Activated CD8-positive, alpha-beta memory T cell treated with anti-CD3 and anti-CD28 coated beads for 4 hours (primary cell): ENCODE data around the gene TNNC1.

ENCODE experiments used
- DNase-seq, 2 donors: peaks; one replicate each; pipeline ENCODE4 v3.0.0-alpha.2; 2020; ENCODE audit warnings: low read depth in 2 of 2

The TNNC1 gene

DNA sequence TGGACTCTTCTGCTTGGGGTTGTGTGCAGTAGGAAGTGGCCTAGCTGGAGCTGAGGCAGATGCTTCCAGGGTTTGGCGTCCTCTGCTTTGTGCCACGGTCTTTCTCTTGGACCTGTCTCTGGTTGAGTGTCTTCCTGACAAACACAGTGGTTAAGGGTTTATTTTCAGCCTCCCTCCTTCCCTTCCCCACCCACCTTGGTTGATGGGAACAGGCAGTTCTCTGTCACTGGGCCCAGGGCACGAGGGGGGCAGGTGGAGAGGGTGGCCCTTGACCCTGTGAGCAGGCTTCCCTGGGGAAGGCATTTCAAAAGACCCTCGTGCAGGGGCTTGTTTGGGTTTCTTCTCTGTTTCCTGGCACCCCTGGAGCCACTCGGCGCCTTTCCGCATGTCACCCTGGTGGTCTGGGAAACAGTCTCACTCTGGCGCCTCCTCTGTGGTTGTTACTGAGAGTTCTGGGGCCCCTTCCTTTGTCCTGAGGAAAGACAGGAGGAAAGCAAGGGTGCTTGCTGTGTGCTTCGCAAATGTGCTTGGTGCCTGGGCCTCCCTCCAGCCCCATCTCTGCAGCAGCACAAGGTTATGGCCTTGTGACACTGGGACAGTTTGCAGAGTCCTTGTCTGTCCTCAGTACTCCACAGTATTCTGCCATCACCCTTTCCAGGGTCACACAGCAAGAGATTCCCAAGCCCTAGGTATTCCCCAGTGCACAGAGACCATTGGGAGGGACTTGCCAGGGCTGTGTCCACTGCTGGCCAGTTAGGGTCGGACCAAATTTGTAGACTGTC lies 31.0 kb upstream of the TNNC1 start:
- DNase-seq, result no peak

DNA sequence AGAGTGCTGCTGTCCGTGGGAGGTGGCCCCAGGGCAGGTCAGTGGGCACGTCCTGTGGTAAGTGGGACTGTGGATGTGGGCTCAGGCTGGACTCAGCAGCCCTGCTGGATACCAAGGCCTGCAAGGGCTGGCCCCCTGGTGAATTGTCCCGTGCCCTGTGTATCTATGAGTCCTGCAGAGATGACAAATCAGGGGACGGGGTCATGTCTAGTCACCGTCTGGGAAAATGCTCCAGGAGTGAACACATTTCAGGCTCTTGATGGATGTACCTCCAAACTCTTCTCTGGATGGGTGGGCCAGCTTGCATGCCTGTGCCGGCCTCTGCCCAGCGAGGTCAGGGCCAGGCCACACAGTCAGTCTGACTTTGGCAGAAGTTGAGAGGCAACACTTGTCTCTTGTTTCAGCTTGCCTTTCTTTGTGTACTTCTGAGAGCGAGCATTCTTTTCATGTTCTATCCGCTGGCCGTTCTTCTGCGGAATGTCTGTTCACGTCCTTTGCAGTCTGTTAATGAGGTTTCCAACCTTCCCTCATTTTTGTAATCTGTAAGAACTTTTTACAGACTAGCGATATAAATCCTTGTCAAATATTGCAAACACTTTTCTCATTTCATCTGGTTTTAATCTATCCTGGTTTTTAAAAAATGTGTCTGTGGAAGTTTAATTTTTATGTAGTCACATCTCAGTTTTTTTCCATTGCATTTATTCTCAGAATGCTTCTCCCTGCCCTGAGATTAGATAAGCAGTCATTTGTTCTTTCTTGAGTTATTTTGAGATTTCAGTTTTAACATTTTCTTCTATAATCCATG lies 29.9 kb upstream of the TNNC1 start:
- no peak for DNase-seq

DNA sequence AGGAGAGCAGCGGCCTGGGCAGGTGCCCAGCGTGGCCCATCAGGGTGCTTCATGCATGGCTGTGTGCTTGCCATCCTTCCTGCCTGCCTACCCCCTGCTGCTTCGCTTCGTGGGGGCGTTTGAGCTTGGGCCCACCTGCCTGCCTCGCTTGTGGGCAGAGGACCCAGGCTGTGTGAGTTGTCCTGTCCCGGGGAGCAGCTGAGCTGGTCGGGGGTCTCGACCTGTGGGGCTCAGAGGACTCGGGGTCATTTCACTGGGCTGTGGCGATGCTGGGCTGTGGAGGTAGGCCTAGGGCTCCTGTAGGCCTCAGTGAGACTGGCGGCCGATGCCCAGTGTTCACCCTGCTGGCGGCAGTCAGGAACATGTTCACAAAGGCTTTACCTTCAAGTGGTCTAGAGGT lies 29.2 kb upstream of the TNNC1 start:
- DNase-seq, result no peak

DNA sequence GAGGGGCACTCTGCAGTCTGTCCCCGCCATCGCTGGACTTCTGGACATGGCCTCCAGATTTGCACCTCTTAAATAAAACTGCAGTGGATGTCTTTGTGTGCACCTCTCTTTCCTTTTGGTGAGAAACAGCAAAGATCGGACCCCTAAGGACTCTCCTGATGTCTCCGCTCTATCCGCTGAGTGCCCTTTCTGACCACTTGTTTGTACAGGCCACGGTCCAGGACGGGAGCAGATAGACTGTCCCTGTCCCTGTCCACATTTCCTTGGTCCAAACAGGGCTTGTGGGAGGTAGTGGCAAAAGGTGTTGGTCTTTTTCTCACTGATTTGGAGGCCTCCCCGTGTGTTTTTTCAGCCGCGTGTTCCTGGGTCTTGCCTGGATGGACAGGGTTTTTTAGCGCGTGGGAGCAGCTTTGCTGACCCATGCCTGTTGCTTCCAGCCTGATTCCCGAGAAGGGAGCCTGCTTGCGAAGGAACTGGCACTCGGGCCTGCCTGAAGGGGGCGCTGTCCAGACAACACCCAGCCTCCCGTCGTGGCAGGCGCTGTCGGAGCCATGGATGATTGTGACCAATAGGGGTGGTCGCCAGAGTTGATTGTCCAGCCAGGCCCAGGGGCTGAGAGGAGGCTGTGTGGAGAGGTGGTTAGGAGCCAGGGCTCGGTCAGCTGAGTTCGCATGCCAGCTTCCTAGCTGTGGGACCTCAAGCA lies 28.1 kb upstream of the TNNC1 start:
- no peak for DNase-seq

DNA sequence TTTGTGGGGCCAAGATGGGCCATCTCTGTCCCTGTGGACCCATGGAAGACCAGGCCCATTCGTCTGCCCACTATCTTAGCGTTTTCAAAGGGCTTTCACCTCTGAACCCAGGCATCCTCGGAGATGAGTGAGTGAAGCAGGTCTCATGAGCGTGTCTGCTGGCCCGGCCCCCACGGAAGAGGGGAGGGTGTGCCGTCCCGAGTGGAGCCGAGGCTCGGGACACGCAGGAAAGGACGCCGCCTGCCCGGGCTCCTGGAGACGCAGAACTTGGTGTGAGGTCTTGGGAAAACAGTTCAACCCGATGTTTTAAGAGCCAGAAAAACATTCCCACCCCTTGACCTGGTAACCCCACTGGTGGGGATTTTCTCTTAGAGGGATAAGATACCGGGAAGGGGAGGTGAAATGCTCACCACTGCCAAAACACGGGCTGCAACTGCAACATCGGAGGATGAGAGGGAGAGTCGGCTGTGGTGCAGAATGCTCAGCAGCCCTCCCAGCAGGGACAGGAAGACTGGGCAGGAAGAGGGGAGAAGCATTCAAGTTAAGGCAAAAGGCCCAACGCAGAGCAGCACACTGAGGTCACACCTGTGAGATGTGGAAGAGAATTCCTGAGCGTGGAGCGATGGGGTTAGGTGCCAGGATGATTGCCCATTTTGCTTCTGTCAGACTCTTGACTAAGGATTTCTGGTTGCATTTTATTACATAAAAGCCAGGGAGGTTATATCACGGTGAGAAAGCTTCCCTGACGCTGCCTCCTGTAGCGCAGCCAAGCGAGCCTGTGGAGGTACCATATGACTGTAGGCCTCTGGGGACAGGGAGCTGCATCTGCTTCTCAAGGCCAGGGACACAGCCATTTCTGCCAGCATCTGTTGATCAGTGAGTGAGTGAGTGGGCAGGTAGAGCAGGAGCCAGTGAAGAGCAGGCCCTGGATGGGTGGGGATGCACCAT lies 27.2 kb upstream of the TNNC1 start:
- no peak for DNase-seq

DNA sequence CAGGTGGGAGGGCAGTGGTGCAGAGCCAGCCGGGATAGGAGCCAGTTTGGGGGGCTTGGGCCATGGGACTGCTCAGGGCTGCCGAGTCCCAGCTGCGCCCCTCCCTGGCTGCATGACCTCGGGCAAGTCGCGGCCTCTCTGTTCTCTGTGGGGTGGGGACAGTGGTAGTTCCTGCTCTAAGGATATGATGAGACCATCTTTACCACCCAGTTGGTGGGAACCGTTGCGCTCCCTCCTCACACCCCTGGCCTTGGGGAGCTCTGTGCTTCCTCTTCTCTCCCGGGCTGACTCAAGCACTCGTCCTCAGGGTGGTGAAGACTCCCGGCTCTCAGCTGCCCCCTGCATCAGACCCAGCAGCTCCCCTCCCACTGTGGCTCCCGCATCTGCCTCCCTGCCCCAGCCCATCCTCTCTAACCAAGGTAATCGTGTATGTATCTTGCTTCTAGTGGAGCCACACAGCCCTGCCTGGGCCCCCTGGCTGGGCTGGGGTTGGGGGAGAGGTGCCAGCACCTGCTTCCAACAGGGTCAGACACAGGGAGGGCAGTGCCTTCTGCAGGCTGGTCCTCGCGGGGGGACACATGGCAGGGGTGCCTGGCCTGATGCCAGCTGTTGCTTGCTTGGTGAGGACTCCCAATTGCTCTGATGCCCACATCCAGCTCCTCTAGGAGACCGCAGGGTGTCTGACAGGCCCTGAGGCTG lies 26.2 kb upstream of the TNNC1 start:
- no peak for DNase-seq

DNA sequence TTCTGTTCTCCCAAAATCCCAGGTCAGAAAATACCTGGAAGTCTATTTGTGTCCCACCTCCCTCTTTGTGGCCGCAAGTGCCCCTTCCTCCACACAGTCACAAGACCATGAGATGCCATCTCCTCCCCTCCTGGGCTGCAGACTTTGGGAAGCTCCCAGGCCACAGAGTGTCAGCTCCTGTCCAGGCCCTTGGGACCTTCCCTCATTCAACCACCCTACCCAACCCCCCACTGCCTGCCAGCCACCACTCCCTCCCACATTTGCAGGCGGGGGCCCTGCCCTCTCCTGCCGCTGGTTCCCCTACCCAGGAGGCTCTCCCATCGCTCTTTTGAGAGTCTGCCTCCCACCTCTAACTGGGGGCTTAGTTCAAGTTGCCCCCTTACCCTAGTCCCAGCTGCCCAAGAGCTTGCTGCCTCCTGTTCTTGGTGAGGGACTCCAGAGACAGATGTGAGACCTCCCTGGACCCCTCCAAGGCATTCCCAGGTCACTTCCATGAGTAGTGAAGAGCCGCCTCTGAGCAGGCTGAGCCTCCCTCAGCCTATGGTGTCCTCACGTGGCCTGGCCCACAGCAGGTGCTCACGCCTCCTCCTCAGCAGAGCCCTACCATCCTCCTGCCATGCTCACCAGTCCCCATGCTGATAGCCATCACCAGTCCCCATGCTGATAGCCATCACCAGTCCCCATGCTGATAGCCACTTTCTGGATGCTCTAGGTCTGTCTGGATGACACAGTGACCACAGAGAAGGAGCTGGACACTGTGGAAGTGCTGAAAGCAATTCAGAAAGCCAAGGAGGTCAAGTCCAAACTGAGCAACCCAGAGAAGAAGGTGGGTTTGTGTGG lies 25.4 kb upstream of the TNNC1 start:
- DNase-seq, result no peak

DNA sequence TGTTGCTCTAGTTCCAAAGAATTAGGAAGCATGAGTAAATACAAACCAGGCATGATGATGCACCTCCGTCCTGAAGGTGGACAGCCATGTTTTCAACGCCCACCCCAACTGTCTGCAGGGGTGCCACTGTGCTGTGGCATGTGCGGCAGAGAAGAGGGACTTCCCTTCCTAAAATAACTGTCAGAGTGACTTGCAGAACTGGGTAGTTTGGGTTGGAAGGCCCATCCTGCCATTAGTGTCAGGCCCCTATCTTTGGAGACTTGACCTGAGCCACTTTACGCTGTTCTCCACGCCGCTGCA lies 23.9 kb upstream of the TNNC1 start:
- DNase-seq, result no peak

DNA sequence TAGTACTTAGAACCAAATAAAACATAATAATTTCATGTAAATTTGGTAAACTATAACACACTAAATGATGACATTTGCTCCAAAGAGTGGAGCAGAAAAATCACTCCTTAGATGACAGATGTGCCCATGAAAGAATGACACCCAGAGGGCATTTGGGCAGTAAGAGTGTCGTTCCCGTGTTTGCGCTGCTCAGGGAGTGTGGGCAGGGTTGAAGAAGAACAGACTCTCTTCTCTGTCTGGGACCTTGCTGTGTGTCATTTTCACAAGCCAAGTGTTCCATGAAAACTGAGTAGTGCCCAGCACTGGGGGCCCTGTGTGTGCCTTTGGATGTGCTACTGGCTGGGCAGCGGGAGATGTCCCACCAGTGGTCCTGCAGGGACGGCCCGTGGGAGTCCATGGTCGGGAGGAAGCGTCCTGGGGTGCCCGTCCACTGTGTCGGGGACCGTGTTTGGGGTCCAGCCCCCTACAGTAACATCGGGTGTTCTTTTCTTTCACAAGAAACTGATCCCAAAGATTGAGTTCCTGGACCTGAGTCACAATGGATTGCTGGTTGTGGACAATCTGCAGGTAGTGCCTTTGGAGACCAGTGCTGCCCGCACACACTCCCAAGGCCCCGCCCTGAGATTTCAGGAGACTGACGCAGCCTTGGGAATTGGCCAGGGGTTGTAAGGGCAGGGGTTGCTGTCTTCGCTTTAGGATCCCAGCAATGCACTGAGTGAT lies 23.4 kb upstream of the TNNC1 start:
- no peak for DNase-seq

DNA sequence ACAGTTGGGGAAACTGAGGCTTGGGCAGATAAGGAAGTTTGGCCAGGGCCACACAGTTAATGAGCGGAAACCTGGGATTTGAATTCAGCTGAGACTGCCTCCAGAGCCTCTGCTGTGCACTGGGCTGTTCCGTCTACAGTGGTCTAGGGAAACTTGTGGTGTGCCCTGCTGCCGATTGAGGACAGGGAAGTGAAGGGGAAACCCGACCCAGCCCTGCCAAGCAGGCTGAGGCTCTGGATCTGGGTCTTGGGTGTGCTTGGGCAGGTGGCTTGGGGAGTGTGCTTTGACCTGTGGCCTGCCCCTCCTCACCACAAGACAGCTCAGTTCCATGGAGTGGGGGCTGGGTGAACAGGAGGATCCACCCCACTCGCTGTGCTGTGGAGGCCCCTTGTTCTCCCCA lies 19.2 kb upstream of the TNNC1 start:
- DNase-seq, result no peak

DNA sequence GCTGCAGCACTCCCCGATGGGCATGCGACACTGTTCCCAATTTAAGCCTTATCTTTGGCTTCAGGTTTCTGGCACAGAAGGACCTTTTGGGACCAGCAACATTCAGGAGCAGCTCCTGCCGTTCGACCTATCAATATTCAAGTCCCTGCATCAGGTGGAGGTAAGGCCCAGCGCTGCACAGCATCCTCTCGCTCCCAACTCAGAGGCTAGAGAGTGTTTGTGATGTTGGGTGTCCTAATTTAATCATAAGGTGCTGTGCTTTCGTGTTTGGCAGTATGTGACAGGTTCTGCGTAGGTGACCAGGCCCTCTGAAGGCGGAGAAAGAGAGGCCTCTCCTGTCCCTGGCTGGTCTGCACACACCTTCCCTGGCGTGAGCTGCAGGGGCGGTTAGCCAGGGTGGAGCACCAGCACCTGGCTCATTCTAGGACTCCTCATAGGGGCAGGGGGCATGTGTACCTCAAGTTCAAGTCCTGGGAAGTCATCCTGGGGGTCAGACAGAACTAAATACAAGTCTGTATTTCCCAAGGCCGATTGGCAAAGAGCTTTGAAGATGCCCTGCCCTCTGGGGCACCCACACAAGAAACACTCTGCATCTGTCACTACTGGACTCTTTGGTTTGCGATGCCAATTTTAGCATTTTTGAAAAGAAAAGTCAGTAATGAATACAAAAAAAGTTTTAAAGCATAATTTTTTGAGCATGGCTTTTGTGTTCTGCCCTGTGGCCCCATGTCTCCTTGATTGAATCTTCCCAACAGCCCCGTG lies 18.6 kb upstream of the TNNC1 start:
- no peak for DNase-seq

DNA sequence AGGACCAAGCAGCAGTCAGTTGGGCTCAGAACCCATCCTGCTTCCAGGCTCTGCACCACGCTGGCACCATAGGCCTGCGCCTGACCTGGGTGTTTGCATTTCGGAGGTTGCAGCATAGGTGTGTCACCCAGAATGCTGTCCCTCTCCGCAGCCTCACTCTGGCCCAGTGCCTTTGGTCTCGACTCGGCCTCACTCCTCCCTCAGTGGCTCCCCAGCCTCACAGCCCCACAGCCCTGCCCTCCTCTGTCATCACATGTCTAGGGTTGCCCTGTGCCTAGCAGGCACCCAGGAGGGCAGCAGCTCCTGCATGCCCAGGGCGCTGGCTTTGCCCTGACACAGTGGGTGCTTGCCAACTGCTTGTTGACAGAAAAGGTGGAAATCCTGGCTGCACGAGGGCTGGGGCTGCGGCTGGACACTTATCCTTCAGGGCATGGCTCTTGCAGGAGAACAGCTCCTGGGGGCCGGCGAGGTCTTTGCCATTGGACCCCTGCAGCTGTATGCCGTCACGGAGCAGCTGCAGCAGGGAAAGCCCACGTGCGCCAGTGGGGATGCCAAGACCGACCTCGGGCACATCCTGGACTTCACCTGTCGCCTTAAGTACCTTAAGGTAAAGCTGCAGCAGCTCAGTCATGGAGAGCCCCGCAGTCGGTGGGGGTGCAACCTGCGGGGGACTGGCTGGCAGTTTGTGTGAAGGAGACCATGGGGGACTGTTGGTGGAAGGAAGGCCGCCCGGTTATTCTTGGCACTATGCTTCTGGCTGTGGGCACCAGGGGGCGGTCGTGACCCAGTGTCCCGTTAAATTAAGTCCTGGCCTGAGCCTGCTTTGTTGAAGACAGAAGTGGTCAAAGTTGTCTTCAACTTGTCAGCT lies 17.8 kb upstream of the TNNC1 start:
- DNase-seq, result no peak

DNA sequence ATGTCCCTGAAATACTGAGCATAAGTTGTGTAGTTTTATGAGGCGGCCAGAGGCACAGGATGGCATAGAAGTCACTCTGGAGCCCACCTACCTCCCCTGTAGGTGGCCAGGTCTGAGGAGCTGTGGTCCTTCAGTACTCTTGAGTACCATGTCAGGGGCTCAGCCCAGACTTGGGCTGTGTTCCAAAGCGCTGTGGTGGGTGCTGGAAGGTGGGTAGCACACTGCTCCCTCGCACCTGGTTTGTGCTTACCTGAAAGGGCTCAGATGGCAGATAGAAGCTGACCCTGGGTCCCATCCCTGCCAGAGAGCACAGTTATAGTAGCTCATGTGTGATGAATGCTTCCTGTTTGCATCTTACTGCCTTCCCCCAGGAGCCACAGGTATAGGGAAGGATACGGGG lies 17.1 kb upstream of the TNNC1 start:
- DNase-seq, result no peak

DNA sequence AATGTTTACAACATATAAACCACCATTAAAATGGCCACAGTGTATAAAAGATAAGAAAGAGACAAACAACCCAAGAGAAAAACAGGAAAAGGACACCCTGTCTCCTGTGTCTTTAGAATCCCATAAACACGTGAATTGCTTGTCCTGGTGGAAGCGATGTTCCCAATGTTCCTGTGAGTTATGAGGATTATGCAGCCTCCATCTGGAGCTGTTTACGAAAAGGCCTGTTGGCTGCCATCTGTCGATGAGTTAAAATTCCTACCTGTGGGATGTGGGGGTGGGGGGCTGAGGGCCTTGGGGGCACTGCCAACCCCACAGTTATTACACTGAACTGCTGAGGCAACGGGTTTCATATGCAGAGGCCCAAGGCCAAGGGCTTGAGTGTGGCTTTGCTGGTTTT lies 15.2 kb upstream of the TNNC1 start:
- no peak for DNase-seq

DNA sequence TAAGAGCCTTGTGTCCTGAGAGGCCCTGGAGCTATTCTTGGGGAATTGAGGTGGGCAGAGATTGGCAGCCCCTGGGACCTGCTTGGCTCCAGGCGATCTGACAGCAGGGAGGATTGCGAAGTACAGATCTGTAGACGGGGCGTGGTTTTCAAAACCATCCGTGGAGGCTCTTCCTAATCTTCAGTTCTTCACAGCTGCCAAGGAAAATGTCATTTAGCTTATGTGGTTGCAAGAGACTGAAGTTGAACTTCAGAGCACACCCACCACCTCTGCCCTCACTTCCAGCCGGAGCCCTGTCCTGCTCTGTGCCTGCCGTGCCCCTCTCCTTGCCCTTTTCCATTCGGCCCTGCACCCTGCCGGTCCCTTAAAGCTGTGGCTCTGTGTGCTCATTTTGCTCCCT lies 14.5 kb upstream of the TNNC1 start:
- DNase-seq, result no peak

DNA sequence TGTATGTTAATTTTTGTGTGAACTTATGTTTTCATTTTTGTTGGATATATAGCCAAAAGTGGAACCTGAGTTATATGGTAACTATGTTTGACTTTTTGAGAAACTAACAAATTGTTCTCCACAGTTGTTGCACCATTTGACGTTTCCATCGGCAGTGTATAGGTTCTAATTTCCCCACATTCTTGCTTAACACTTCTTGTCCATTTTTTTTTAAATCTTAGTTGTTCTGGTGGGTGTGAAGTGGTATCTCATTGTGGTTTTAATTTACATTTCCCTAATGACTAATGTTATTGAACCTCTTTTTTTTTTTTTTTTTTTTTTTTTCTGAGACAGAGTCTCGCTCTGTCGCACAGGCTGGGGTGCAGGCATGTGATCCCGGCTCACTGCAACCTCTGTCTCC lies 9.6 kb upstream of the TNNC1 start:
- no peak for DNase-seq

DNA sequence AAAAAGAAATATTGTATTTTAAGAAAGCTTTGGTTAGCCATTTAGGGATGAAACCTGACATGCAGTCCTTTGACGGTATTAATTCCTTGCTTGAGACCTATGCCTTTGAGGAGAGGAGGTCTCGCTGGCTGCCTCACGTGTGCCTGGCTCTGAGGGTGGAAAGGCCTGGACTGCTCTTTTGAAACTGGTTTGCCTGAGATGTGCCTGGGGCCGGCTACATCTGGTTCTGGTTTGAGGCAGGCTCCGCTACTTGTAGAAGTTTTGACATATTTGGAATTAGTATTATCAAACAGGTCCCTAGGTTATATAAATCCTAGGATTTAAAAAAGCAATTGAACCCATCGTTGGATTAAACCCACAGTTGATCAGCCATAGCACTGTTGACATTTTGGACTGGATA lies 8.0 kb upstream of the TNNC1 start:
- DNase-seq, result no peak
